Measurements from ENCODE around the gene SREBF2. TPM values are rescaled to one million over a fixed set of nuclear protein-coding genes. Genes with fewer than 3 reads are reported as not detected.

The SREBF2 gene
- total and polyA plus RNA-seq, 2 of the 8 experiments (the other 6 are each of a cell fraction or from before 2014, with no cell fraction given): 125 to 144 TPM

DNA sequence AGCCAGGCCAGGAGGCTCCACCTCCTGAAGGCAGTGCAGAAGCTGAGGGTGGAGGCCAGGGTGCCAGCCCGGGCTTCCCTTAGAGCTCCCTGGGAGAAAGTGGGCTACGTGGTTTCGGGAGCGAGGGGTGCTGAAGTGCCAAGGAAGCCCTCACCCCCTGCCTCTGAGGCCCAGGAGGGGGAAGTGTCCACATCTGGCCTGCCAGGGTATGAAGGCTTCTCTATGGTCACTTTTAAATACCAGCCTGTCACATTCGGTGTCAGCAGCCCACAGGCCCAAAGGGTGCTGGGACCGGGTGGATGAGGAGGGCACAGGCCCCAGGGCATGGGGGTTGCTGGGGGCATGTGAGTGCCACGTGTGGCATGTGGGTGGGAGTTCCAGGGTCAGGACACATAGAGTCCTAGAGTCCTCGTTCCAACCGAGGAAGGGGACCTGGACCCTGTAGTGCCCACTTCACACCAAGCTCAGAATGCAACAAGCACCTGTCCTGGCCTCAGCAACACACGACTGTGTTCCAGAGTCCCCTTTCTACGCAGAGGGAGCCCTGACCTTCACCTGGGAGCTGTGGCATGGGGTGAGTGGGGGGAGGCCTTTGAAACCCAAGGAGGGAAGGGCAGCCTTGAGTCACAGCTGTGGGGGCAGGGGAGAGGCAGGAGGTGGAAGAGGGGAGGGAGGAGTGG, 80.3 kb downstream of the SREBF2 start (continued):
- TF ChIP-seq KDM4A (IDR thresholded peaks at IDR 0.05; ENCODE audit: low read depth, low read length, severe bottlenecking) (no peak), PHF8 (conservative IDR thresholded peaks at IDR 0.05; ENCODE audit: low read depth, low read length) (no peak), SIX5 (IDR thresholded peaks at IDR 0.05; ENCODE audit: low read depth, low read length) (no peak), POLR2A (IDR thresholded peaks at IDR 0.05; ENCODE audit: control extremely low read depth in 1 of 2, low read depth in 2 of 2, low read length in 2 of 2) (no peak), RXRA (IDR thresholded peaks at IDR 0.05; ENCODE audit: insufficient read depth, low read depth, low read length) (no peak), POLR2AphosphoS5 (IDR thresholded peaks at IDR 0.05; ENCODE audit: low read depth, low read length) (no peak), GABPA (IDR thresholded peaks at IDR 0.05; ENCODE audit: borderline replicate concordance, insufficient read depth, low read length) (no peak), FOSL1 (IDR thresholded peaks at IDR 0.05; ENCODE audit: insufficient read depth, low read depth, low read length) (no peak), BCL11A (IDR thresholded peaks at IDR 0.05; ENCODE audit: low read depth in 2 of 2, low read length in 2 of 2) (no peak)
- TF ChIP-seq, protein P1, sequence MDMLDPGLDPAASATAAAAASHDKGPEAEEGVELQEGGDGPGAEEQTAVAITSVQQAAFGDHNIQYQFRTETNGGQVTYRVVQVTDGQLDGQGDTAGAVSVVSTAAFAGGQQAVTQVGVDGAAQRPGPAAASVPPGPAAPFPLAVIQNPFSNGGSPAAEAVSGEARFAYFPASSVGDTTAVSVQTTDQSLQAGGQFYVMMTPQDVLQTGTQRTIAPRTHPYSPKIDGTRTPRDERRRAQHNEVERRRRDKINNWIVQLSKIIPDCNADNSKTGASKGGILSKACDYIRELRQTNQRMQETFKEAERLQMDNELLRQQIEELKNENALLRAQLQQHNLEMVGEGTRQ (IDR thresholded peaks at IDR 0.05; ENCODE audit: low read length): no peak
- TF ChIP-seq, protein P2, sequence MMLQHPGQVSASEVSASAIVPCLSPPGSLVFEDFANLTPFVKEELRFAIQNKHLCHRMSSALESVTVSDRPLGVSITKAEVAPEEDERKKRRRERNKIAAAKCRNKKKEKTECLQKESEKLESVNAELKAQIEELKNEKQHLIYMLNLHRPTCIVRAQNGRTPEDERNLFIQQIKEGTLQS (IDR thresholded peaks at IDR 0.05; ENCODE audit: insufficient read depth, low read depth, low read length): no peak

Data from H1 (cell line).